ENCODE results near the gene MUSK.

Gene MUSK

DNA sequence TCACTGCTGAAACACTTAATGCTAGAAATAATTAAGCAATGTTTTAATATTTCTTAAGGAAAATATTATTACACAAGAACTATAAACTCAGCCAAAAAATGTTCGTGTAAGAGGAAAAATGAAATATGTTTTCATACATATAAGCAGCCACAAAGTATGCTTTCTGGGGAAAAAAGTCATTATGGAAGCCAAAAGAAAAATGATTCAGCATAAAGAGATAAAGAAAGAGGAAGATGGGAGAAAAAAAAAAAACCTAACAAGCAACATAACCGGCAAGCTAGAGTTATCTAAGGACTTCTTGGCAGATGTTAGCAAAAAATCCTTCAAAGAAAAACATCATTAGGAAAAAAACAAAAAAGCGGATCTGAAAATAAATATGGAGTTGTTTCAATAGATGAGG, 179.1 kb downstream of the MUSK start:
- in situ Hi-C loops (cut with MboI; ENCODE audit: low sequenced_read_pairs), result no loop called here

GRCh38 chr9:110850401-110851135, 182.0 kb downstream of the MUSK start:
- in situ Hi-C loops (cut with MboI; ENCODE audit: low sequenced_read_pairs), result no loop called here

Measured in hTERT RPE-1 (cell line).